ENCODE results near the gene CYP2E1.
"Not testable (repeated sequence)": the region's sequence is repeated elsewhere in the genome, so short reads cannot be mapped to it uniquely, and the experiment has no call there.

The CYP2E1 gene

GRCh38 chr10:133577037-133577436 lies 49.9 kb downstream of the CYP2E1 start:
- not testable (repeated sequence) for DNase-seq
